Measurements from ENCODE around the gene TPCN2. TPM values are rescaled to one million over a fixed set of nuclear protein-coding genes. Genes with fewer than 3 reads are reported as not detected.

Gene TPCN2
- total RNA-seq, 1 donor from 2014 or later = 9.5 TPM

DNA sequence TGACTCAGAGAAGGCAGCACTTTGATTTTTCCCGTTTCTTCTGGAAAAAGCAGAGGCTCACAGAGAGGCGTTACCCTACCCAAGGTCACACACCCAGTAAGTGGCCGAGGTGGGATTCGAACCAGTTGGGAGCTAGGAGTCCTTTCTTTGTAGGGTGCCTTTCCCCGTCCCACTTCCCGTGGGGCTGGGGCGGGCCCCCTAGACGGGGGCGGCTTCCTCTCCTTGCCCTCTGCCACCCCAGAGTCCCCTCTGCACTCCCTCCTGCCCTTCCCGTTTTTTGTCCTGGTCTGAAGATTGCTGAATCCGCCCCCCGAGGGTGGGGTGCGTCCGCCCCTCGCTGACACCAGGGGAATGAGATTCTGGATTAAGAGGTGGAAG lies 747 bp downstream of the TPCN2 start:
- peak overlapping the region; percentile 72 for H3K27ac ChIP-seq (ENCODE audit: low read depth, low read length)
- H3K27ac Mint-ChIP-seq (ENCODE audit: unreplicated experiment) = no peak overlapping the region

GRCh38 chr11:69050592-69051380 lies 2.1 kb downstream of the TPCN2 start:
- DNase-seq (ENCODE audit: low read depth) (no peak), FAIRE-seq (no peak)
- no peak overlapping the region for H3K27ac Mint-ChIP-seq (ENCODE audit: unreplicated experiment)
- H3K36me3 Mint-ChIP-seq (ENCODE audit: low read depth, unreplicated experiment) = no peaks in the 10 kb centered on the region
- Histone ChIP-seq H3K9ac (ENCODE audit: low read length) (no peak overlapping the region), H3K4me2 (ENCODE audit: low read length) (no peak overlapping the region), H2AFZ (ENCODE audit: low read depth, low read length) (no peak overlapping the region), H3K79me2 (ENCODE audit: insufficient read depth, low read length) (peaks cover 57% of the 10 kb centered on the region), H3K4me3 (ENCODE audit: insufficient read depth, low read depth, low read length) (no peak overlapping the region), H3K4me1 (ENCODE audit: insufficient read depth, low read length) (peaks cover 15% of the 10 kb centered on the region), H3K36me3 (ENCODE audit: insufficient read depth, low read length) (no peaks in the 10 kb centered on the region), H3K27ac (ENCODE audit: low read depth, low read length) (no peak overlapping the region), H4K20me1 (ENCODE audit: insufficient read depth, low read length) (peaks cover 53% of the 10 kb centered on the region), H3K9me3 (ENCODE audit: insufficient read depth, low read depth, low read length) (no peaks in the 10 kb centered on the region), H3K27me3 (ENCODE audit: insufficient read depth, low read length) (no peaks in the 10 kb centered on the region)
- peak overlapping the region; percentile 82 for H3K4me3 Mint-ChIP-seq (ENCODE audit: unreplicated experiment)
- H3K4me1 Mint-ChIP-seq (ENCODE audit: low read depth, unreplicated experiment) = no peaks in the 10 kb centered on the region
- no peak for TF ChIP-seq EZH2 (IDR thresholded peaks at IDR 0.05; ENCODE audit: insufficient read depth, low read length)
- TF ChIP-seq, protein P1, sequence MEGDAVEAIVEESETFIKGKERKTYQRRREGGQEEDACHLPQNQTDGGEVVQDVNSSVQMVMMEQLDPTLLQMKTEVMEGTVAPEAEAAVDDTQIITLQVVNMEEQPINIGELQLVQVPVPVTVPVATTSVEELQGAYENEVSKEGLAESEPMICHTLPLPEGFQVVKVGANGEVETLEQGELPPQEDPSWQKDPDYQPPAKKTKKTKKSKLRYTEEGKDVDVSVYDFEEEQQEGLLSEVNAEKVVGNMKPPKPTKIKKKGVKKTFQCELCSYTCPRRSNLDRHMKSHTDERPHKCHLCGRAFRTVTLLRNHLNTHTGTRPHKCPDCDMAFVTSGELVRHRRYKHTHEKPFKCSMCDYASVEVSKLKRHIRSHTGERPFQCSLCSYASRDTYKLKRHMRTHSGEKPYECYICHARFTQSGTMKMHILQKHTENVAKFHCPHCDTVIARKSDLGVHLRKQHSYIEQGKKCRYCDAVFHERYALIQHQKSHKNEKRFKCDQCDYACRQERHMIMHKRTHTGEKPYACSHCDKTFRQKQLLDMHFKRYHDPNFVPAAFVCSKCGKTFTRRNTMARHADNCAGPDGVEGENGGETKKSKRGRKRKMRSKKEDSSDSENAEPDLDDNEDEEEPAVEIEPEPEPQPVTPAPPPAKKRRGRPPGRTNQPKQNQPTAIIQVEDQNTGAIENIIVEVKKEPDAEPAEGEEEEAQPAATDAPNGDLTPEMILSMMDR (IDR thresholded peaks at IDR 0.05; ENCODE audit: insufficient read depth, low read depth, low read length) = no peak
- H3K27me3 Mint-ChIP-seq (ENCODE audit: low read depth, unreplicated experiment) = no peaks in the 10 kb centered on the region
- H3K9me3 Mint-ChIP-seq (ENCODE audit: unreplicated experiment) = no peaks in the 10 kb centered on the region

More for the DNA sequence above, 747 bp downstream of the TPCN2 start:
- Mint-ChIP-seq H3K36me3 (ENCODE audit: low read depth, unreplicated experiment) (no peaks in the 10 kb centered on the region), H3K4me3 (ENCODE audit: unreplicated experiment) (peak overlapping the region; percentile 82), H3K9me3 (ENCODE audit: unreplicated experiment) (no peaks in the 10 kb centered on the region), H3K27me3 (ENCODE audit: low read depth, unreplicated experiment) (no peaks in the 10 kb centered on the region), H3K4me1 (ENCODE audit: low read depth, unreplicated experiment) (peaks cover 6% of the 10 kb centered on the region)
- Histone ChIP-seq H4K20me1 (ENCODE audit: insufficient read depth, low read length) (peaks cover 40% of the 10 kb centered on the region), H3K9ac (ENCODE audit: low read length) (peak overlapping the region; percentile 93), H3K4me1 (ENCODE audit: insufficient read depth, low read length) (peaks cover 20% of the 10 kb centered on the region), H2AFZ (ENCODE audit: low read depth, low read length) (peak overlapping the region; percentile 82), H3K4me3 (ENCODE audit: insufficient read depth, low read depth, low read length) (peak overlapping the region; percentile 72), H3K79me2 (ENCODE audit: insufficient read depth, low read length) (peaks cover 50% of the 10 kb centered on the region), H3K36me3 (ENCODE audit: insufficient read depth, low read length) (no peaks in the 10 kb centered on the region), H3K4me2 (ENCODE audit: low read length) (peak overlapping the region; percentile 97), H3K9me3 (ENCODE audit: insufficient read depth, low read depth, low read length) (no peaks in the 10 kb centered on the region), H3K27me3 (ENCODE audit: insufficient read depth, low read length) (no peaks in the 10 kb centered on the region)
- no peak for FAIRE-seq
- no peak for DNase-seq (ENCODE audit: low read depth)
- TF ChIP-seq, protein P1 (IDR thresholded peaks at IDR 0.05; ENCODE audit: insufficient read depth, low read depth, low read length) = no peak
- TF ChIP-seq EZH2 (IDR thresholded peaks at IDR 0.05; ENCODE audit: insufficient read depth, low read length) = no peak
